GM12801 (cell line): ENCODE data around the gene KRTAP12-1.

Source experiments
- CTCF ChIP-seq: IDR thresholded peaks from one replicate; pipeline ENCODE4 v1.5.1; 2011; ENCODE audit warnings: control low read depth; ENCODE audit not compliant: insufficient read length; ENCODE audit errors: extremely low read depth

The KRTAP12-1 gene

GRCh38 chr21:44681861-44682579, at the start of gene KRTAP12-1:
Gene KRTAP12-1, minus strand, starts transcription at chr21:44682163. Its CDS starts 40 bp downstream, at chr21:44682123.
- TF ChIP-seq CTCF, result no peak

- no peak for TF ChIP-seq CTCF
Observed at GRCh38 chr21:44730951-44731579, 49.1 kb upstream of the KRTAP12-1 start.

- TF ChIP-seq CTCF, result no peak
Observed at GRCh38 chr21:44730028-44730395, 48.0 kb upstream of the KRTAP12-1 start.

- TF ChIP-seq CTCF, result no peak
Observed at GRCh38 chr21:44729336-44730027, 47.5 kb upstream of the KRTAP12-1 start.

- no peak for TF ChIP-seq CTCF
Observed at GRCh38 chr21:44728716-44729115, 46.8 kb upstream of the KRTAP12-1 start.

GRCh38 chr21:44727757-44728156, 45.8 kb upstream of the KRTAP12-1 start:
- TF ChIP-seq CTCF, result no peak

GRCh38 chr21:44727321-44727720, 45.4 kb upstream of the KRTAP12-1 start:
- no peak for TF ChIP-seq CTCF
